Esophagus muscularis mucosa (tissue), 4 donors: ENCODE measurements around the gene ELOA.

Experiments used
- CTCF ChIP-seq, 3 experiments: fragments of 200-600 bp in 2 of 3; fragments of 450-650 bp in 1 of 3; sonication (generic) in 2 of 3; IDR thresholded peaks; one replicate each; pipeline ENCODE4 v1.5.1; 2017 to 2019; ENCODE audit warnings: antibody characterized with exemption in 3 of 3, mild to moderate bottlenecking in 2 of 3, moderate library complexity in 1 of 3
- EP300 ChIP-seq: sonication (generic); formaldehyde crosslinking; IDR thresholded peaks from one replicate; pipeline ENCODE4 v1.6.1; 2017; ENCODE audit warnings: antibody characterized with exemption
- POLR2A ChIP-seq: fragments of 450-650 bp; IDR thresholded peaks from one replicate; pipeline ENCODE4 v1.6.1; 2017; ENCODE audit warnings: antibody characterized with exemption, moderate library complexity, mild to moderate bottlenecking, low read depth
- POLR2AphosphoS5 ChIP-seq, 2 donors: sonication (generic); formaldehyde crosslinking; IDR thresholded peaks; one replicate each; pipeline ENCODE4 v1.6.1; 2017; ENCODE audit warnings: antibody characterized with exemption in 2 of 2

- TF ChIP-seq CTCF (IDR thresholded peaks at IDR 0.05) (no peak), EP300 (no peak), POLR2A (no peak), POLR2AphosphoS5 (IDR thresholded peaks at IDR 0.05) (no peak)
These were observed 20.6 kb upstream of the ELOA start for GRCh38 chr1:23722652-23723051.
